Measurements from ENCODE around the gene KLHL22.

- no peak for TF ChIP-seq CTCF (IDR thresholded peaks at IDR 0.05 in 4 of 5, conservative IDR thresholded peaks at IDR 0.05 in 1 of 5)
- TF ChIP-seq POLR2A (IDR thresholded peaks at IDR 0.05) = no peak
Measured at GRCh38 chr22:20516399-20516798, 20.8 kb upstream of the KLHL22 start.

Data from gastrocnemius medialis (tissue), 4 donors.